ENCODE results near the gene RGS12. TPM values are rescaled to one million over a fixed set of nuclear protein-coding genes. Genes with fewer than 3 reads are reported as not detected.
"Not testable (repeated sequence)": the region's sequence is repeated elsewhere in the genome, so short reads cannot be mapped to it uniquely, and the experiment has no call there.

Gene RGS12
- total RNA-seq, 1 donor from 2014 or later = 67.5 TPM

DNA sequence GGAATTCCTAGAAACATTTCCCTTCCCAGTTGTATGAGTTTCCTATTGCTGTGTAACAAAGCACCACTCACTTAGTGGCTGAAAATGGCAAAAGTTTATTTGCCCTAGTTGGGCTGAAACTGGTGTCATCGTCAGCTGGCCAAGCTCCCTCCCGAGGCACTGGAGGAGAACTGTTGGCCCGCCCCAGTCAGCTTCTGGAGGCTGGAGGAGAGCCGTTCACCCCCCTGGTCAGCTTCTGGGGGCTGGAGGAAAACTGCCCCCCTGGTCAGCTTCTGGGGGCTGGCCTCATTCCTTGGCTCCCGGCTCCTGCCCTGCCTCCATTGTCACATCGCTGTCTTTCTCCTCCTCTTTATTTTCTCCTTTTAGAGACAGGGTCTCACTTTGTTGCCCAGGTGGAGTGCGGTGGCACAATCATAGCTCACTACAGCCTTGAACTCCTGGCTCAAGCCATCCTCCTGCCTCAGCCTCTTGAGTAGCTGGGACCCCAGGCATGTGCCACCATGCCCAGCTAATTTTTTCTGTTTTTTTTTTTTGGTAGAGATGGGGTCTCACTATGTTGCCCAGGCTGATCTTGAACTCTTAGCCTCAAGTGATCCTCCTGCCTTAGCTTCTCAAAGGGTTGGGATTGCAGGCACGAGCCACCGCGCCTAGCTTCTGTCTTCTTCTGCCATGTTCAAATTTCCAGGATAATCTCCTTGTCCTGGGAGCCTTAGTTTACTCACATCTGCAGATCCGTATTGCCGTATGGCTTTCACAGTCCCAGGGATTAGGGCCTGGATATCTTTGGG is 3.2 kb downstream of the RGS12 start:
- Mint-ChIP-seq H3K9me3 (peaks cover 5% of the 10 kb centered on the region), H3K4me1 (ENCODE audit: unreplicated experiment) (peaks cover 49% of the 10 kb centered on the region), H3K27me3 (peaks cover 3% of the 10 kb centered on the region), H3K4me3 (peak overlapping the region; percentile 60), H3K27ac (no peak overlapping the region), H3K36me3 (peaks cover 25% of the 10 kb centered on the region)
- TF ChIP-seq, protein P1, sequence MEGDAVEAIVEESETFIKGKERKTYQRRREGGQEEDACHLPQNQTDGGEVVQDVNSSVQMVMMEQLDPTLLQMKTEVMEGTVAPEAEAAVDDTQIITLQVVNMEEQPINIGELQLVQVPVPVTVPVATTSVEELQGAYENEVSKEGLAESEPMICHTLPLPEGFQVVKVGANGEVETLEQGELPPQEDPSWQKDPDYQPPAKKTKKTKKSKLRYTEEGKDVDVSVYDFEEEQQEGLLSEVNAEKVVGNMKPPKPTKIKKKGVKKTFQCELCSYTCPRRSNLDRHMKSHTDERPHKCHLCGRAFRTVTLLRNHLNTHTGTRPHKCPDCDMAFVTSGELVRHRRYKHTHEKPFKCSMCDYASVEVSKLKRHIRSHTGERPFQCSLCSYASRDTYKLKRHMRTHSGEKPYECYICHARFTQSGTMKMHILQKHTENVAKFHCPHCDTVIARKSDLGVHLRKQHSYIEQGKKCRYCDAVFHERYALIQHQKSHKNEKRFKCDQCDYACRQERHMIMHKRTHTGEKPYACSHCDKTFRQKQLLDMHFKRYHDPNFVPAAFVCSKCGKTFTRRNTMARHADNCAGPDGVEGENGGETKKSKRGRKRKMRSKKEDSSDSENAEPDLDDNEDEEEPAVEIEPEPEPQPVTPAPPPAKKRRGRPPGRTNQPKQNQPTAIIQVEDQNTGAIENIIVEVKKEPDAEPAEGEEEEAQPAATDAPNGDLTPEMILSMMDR (conservative IDR thresholded peaks at IDR 0.05) = no peak
- peak; percentile 56 for DNase-seq (ENCODE audit: extremely low spot score, unreplicated experiment)

DNA sequence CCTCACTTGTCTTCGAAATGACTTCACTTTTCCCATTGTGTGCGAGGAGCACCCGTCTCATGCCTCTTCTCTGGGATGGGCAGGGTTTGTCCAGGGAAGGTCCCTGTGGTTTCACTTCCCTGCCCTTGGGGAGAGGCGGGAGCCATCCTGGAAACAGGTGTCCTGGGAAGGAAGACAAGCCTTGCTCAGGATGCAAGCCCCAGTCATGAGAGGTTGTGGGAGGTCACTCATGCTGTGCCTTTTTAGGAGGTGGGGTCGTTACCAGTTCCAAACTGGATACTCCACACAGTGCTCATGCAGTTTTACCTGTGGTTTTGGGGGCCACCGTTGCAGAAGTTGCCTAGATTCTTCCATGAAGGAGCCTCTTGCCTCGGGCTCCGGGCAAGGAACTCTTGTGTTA is 3.8 kb downstream of the RGS12 start:
- TF ChIP-seq, protein P1 (conservative IDR thresholded peaks at IDR 0.05) = no peak
- peaks cover 25% of the 10 kb centered on the region for H3K36me3 Mint-ChIP-seq
- H3K9me3 Mint-ChIP-seq = peaks cover 5% of the 10 kb centered on the region
- H3K27ac Mint-ChIP-seq = no peak overlapping the region
- peak overlapping the region; percentile 34 for H3K4me3 Mint-ChIP-seq
- DNase-seq (ENCODE audit: extremely low spot score, unreplicated experiment) = peak; percentile 49
- peaks cover 51% of the 10 kb centered on the region for H3K4me1 Mint-ChIP-seq (ENCODE audit: unreplicated experiment)
- H3K27me3 Mint-ChIP-seq = peaks cover under 1% of the 10 kb centered on the region

DNA sequence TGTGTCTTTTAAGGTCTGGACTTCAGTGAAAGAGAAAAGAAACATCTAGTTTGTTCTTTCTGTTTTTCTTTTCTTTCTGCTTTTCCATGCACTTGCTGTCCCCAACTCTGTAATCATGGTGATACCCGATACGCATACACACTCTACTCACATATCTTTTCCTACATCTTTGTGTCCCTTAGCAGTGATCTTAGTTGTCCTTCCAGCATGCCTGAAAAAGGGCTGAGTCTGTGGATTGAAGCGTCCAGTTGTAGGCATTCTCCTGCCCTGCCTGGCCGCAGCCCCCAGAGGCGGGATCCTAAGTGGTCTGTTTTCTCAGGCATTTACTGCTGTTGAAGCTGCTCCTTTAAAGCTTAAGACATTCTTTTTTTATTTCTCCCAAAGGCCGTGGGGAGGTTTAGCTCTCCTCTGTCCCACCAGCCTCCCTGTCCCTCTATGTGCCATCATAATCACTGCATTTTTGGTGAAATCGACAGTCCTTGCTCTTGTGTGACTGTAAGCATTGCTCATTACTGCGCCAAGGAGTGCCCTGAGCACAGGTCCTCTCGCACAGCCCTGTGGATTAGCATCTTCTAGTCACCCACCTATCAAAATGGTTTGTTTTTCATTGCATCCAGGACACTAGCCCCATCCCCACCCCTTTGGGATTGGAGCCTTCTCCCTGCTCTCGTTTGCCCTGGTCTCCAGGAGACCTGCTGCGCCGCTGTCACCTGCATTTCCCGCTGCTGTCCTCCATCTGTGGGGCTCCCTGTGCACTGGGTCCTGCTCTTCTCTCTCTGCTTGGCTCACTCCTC is 4.4 kb downstream of the RGS12 start:
- TF ChIP-seq, protein P1 (conservative IDR thresholded peaks at IDR 0.05) = no peak
- Mint-ChIP-seq H3K4me3 (no peak overlapping the region), H3K4me1 (ENCODE audit: unreplicated experiment) (peaks cover 54% of the 10 kb centered on the region), H3K36me3 (peaks cover 25% of the 10 kb centered on the region), H3K27ac (no peak overlapping the region), H3K9me3 (peaks cover 5% of the 10 kb centered on the region), H3K27me3 (no peaks in the 10 kb centered on the region)
- peak; percentile 44 for DNase-seq (ENCODE audit: extremely low spot score, unreplicated experiment)

DNA sequence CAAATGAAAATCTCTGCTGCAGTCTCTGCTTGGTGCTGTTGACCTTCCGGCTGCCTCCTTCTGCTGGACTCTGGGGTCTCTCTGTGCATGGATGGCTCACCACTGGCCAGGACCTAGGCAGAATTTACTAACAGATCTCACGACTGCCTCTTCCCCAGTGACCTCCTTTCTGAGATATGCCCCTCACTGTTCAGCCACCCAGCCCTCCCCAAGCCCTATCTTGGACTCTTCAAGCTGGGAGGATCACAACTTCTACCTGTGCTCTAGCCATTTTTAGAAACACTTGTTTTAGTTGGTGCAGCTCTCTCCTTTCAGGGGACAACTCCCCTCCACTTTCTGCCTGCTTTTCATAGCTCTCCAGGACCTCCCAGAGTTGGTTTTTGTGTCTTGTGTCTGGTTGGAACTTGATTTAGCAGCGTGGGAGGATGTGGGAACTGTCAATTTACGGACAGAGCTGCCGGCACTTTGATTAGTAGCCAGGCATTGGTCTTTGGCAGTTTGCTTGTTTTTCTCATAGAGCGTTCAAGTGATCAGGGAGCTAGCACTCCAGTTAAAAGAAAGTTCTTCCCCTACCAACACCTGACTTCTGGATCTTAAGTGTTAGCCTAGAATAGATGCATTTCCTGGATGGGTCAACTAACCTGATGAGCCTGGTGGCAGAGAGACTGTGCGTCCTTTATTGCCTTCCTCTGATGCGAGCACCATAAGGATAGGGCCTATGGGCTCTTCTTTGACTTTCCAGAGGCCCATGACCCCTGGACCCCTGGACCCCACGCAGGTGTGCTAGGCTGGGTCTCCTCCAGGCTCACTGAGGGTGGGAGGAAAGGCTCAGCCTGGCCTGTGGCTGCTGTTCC is 6.5 kb downstream of the RGS12 start:
- peak overlapping the region; percentile 31 for H3K4me3 Mint-ChIP-seq
- DNase-seq (ENCODE audit: extremely low spot score, unreplicated experiment) = no peak
- no peaks in the 10 kb centered on the region for H3K27me3 Mint-ChIP-seq
- peaks cover 17% of the 10 kb centered on the region for H3K36me3 Mint-ChIP-seq
- H3K4me1 Mint-ChIP-seq (ENCODE audit: unreplicated experiment) = peaks cover 58% of the 10 kb centered on the region
- H3K9me3 Mint-ChIP-seq = peaks cover 5% of the 10 kb centered on the region
- peak overlapping the region; percentile 18 for H3K27ac Mint-ChIP-seq
- TF ChIP-seq, protein P1 (conservative IDR thresholded peaks at IDR 0.05) = no peak

DNA sequence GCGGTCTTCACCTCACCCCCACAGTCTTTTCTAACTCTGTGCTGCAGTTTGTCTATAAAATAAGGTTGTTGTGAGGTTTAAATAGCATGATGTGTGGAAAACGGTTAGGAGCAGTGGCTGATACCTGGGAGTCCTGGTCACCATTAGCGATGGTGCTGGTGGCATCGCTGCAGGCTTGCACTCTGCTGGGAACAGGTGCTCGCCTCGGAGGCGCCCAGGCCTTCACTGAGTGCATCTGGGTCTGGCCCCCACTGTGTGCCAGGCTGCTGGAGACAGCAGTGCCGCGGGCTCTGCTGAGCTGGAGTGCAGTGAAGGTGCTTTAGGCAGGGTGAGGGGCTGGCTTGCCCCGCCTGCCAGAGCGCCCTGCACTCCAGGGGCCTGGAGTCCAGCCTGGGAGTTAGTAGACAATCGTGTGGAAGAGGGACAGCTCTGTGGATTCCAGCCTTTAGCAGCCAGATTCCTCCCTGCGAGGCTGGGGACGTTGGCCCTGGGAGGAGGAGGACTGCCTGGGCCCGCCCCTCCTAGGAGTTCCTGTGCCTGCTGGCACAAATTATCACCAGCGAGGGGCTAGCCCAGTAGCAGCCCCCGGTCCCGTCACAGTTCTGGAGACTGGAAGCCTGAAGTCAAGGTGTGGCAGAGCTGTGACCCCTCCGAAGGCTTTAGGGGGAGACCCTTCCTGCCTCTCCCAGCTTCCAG is 7.3 kb downstream of the RGS12 start:
- Mint-ChIP-seq H3K27ac (no peak overlapping the region), H3K4me3 (no peak overlapping the region), H3K9me3 (peaks cover 5% of the 10 kb centered on the region), H3K27me3 (no peaks in the 10 kb centered on the region), H3K36me3 (peaks cover 15% of the 10 kb centered on the region), H3K4me1 (ENCODE audit: unreplicated experiment) (peaks cover 61% of the 10 kb centered on the region)
- TF ChIP-seq, protein P1 (conservative IDR thresholded peaks at IDR 0.05) = no peak
- no peak for DNase-seq (ENCODE audit: extremely low spot score, unreplicated experiment)

DNA sequence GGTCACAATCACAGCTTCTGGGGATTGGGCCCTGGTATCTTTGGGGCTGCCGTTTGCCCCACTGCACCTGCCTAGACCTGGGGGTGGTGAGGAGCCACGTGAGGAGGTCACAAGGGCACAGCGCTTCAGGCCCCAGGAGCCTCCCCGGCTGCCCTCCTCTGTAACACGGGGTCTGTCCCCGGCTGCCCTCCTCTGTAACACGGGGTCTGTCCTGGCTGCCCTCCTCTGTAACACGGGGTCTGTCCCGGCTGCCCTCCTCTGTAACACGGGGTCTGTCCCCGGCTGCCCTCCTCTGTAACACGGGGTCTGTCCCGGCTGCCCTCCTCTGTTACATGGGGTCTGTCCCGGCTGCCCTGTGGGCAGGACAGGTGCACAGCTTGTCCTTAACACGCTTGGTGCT is 8.1 kb downstream of the RGS12 start:
- Mint-ChIP-seq H3K4me1 (ENCODE audit: unreplicated experiment) (peaks cover 65% of the 10 kb centered on the region), H3K36me3 (peaks cover 15% of the 10 kb centered on the region)
- H3K27me3 Mint-ChIP-seq; H3K9me3 Mint-ChIP-seq; H3K27ac Mint-ChIP-seq; H3K4me3 Mint-ChIP-seq; DNase-seq (ENCODE audit: extremely low spot score, unreplicated experiment): not testable (repeated sequence)

All from type B pancreatic cell (in vitro differentiated cells).